GM12801 (cell line): ENCODE results near the gene GBX1.

ENCODE experiments used
- TF ChIP-seq, protein P1 (sequence below): IDR thresholded peaks from one replicate; pipeline ENCODE4 v1.5.1; 2011; ENCODE audit warnings: control low read depth; ENCODE audit not compliant: insufficient read length; ENCODE audit errors: extremely low read depth

The GBX1 gene

DNA sequence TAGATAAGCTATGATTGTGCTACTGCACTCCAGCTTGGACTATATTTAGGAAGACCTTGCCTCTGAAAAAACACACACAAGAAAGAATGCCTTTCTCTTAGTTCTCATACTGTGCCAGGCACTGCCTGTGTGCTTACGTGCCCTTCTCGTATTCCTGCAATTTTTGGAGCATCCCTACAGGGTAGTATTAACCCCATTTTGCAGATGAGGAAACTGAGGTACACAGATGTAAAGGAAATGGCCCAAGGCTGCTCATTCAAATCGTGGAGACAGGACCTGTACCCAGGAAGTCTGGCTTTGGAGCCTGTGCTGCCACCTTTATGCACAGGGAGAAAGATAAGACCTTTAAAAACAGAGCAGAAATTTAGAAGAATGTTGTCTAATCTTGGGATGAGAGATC is 64.5 kb downstream of the GBX1 start:
- TF ChIP-seq, protein P1, sequence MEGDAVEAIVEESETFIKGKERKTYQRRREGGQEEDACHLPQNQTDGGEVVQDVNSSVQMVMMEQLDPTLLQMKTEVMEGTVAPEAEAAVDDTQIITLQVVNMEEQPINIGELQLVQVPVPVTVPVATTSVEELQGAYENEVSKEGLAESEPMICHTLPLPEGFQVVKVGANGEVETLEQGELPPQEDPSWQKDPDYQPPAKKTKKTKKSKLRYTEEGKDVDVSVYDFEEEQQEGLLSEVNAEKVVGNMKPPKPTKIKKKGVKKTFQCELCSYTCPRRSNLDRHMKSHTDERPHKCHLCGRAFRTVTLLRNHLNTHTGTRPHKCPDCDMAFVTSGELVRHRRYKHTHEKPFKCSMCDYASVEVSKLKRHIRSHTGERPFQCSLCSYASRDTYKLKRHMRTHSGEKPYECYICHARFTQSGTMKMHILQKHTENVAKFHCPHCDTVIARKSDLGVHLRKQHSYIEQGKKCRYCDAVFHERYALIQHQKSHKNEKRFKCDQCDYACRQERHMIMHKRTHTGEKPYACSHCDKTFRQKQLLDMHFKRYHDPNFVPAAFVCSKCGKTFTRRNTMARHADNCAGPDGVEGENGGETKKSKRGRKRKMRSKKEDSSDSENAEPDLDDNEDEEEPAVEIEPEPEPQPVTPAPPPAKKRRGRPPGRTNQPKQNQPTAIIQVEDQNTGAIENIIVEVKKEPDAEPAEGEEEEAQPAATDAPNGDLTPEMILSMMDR = no peak

DNA sequence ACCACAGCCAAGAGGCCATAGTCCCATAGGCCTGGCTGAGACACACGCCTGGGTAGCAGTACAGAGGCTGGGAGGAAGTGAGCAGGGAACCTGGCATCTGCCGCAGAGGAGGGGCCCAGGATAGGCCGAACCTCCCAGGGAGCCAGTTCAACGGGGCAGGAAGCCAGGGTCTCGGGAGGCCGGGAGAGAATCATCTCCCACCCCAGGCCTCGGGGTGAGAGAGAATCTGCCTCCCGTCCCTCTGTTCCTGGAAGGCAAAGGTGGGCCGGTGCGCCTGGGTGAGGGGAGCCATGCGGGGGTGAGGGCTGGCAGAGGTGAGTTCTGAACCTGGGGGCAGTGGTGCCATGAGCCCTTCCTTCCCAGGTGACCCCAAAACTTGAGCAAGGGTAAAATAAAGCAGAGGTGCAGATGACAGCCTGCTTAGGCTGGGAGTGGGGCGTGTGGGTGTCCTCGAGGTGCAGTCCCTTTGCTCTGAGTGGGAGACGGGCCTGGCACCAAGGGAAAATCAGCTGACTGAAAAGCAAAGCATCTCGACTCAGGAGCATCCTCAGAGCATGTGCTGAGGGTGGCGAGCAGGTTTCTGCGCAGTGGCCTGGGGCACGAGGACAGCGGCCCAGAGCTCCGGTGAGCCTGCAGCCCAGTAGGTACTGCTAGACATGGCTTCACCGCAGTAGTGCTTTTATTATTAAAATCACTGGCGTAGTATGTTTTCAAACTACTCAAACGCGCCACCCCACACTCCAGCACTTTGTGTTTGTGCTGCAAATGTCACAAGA is 65.7 kb downstream of the GBX1 start:
- TF ChIP-seq, protein P1 = no peak

DNA sequence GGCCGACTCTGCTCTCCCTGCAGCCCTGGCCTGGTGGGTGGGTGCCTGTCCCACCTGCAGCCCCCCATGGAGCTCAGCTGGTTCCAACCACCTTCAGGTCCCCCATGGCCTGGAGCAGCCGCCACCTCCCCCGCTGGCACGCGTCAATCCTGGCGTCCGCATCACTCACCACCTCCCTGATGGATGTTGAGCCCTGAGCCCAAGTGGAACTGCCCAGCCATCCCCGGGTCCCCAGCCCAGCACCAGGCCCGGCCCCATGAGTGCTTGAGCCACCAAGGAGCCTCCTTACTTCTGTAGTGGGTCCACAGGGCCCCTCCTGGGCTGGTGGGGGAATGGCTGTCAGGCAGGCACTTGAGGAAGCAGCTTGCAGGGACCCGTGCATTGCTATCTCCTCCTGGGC is 66.6 kb downstream of the GBX1 start:
- TF ChIP-seq, protein P1 = no peak

DNA sequence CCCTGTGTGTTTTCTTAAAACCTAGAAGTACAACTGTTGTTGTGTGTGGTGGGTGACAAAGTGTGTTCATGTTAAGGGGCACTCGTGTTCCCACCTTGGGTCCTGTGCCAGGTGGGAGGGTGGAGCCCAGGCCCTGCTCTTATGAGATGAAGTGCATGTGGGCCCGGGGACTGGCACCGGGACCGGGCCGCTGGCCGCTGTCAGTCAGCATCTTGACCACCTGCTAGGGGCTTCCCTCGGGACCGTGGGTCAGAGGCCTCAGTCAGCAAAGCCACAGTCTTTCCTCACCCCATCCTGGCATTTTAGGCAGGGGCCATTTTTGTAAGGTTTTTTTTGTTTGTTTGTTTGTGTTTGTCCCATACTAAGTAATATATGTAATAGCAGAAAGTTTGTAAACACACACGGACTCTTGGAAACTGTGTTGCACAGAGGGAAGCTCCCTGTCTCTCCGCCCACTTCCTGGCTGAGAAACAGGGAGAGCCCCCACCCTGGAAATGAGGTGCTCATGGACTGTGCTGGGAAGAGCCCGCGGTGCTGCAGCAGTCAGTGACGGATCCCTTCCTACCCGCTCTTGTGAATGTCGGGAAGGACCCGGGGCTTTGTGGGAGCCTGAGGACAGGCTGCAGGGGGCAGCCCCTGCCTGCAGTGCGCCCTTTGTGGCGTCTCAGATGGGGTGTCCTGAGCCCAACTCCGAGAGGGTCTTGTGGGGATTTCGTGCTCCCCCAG is 67.8 kb downstream of the GBX1 start:
- TF ChIP-seq, protein P1 = no peak
